Hematopoietic multipotent progenitor cell treated with erythropoietin and hydrocortisone succinate and interleukin-3 and kit ligand, for 15 days (in vitro differentiated cells): ENCODE results near the gene FRMD4A.

Experiments
- DNase-seq: peaks from one replicate; pipeline ENCODE4 v3.0.0-alpha.2; 2015; ENCODE audit warnings: low spot score

FRMD4A gene

GRCh38 chr10:13751191-13751764 lies 579.4 kb downstream of the FRMD4A start:
- no peak for DNase-seq

DNA sequence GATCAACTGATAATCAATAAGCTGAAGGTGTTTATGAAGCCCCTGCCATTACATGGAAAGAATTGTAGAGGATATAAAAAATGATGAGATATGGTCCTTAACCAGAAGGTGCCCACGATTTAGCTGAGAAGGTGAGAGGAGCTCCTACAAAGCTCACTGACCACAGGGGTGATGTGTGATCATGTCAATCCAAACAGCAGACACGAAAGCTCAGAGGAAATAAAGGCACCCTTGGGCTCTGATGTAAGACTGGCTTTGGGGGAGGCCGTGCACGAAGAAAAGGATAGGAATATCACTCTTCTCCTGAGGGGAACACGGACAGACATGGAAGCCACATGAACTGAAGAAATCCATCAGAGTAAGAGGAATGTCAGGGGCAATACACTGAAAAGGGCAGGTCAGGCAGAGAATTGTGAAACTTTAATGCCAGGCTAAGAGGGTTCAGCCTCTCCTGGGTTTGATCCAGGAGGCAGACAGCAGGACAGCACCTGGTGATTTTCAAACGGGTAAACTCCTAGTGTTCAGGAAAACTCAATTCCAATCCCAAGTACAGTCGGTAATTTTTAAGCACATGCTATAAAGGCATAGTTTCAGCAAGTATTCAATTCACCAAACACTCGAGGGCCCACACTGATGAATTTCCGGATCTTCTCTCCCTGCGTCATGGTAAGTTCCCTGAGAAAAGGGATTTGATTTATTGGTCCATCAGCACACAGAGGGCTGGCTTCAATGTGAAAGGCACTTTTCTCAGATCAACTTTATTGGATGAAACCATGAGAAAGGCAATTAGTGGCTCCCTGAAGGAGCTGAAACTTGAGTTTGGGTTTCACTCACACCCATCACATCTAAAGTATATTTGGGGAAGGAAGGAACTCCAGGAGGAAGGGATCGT lies 580.2 kb downstream of the FRMD4A start:
- no peak for DNase-seq

DNA sequence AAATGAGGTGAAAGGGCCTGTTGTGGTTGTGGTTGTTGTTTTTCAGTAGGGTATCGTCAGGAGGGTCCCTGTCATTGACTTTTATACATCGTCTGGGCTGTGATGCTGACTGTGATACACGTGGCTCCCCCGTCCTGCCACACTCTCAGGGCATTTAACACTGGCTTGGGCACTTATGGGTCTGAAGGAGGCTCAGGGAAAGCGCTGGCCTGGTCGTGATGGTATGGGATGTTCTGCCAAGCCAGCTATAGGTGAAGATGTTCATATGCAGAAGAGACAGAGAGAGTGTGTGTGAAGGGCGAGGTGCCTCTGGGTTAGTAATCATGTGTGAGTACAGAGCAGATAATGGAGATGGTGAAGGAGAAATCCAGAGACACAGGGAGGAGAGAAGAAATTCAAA lies 585.5 kb downstream of the FRMD4A start:
- no peak for DNase-seq

DNA sequence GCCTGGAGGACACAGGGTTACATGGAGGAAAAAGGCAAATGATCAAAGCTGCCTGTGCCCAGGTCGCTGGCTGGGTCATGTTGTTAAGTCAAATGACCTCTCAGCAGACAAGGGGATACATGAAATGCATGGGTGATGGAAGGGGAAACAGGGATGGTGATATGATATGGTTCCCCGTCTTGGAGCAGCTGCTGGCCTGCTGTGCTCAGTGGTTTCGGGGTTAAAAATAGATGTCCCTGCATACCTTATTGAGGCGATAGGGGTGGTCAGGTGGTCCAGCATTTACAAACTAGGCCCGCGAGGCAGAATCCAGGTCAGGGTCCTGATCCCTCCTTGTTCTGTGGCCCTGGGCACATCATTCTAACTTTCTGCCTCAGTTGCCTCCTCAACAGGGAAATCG lies 586.8 kb downstream of the FRMD4A start:
- no peak for DNase-seq

- DNase-seq, result no peak
Observed at GRCh38 chr10:13743101-13743693, 587.5 kb downstream of the FRMD4A start.

GRCh38 chr10:13741438-13741837 lies 589.3 kb downstream of the FRMD4A start:
- no peak for DNase-seq

GRCh38 chr10:13740461-13740860 lies 590.3 kb downstream of the FRMD4A start:
- DNase-seq, result no peak

- DNase-seq, result no peak
Observed at GRCh38 chr10:13739183-13739582, 591.5 kb downstream of the FRMD4A start.

DNA sequence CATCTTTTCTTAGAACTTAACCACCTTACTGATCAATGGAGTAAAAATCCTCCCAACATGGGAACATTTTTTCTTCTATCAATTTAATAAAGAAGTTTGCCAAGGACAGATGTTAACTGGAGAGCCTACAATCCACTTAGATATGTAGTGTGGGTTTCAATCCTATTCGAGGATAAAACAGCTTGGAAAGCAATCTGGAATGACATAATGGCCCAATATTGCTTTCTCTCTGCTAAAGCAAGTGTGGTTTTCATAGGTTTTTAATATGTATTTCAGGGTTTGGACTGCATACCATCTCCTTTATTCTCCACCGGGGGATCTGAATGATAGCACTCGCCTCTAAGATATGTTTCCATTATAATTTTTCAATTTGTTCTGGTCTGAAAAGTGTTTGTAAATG lies 594.2 kb downstream of the FRMD4A start:
- DNase-seq, result no peak

DNA sequence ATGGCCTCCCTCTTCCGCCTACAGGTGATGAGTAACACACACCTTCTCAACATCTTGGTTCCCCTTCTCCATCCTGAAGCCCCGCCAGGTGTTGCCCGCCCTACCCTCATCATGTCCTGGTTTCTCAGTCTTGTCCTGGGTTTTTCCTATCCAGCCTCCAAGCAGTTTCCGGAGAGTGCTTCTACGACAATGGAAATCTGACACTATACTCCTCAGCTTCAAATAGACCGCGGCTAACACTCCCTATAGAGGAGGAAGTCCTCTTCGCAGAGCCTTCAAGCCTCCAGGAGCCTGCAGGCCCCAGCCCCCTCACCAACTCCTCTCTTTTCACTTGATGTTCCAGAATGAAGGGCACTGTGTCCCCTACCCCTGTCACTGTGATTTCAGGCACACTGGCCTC lies 596.6 kb downstream of the FRMD4A start:
- no peak for DNase-seq

DNA sequence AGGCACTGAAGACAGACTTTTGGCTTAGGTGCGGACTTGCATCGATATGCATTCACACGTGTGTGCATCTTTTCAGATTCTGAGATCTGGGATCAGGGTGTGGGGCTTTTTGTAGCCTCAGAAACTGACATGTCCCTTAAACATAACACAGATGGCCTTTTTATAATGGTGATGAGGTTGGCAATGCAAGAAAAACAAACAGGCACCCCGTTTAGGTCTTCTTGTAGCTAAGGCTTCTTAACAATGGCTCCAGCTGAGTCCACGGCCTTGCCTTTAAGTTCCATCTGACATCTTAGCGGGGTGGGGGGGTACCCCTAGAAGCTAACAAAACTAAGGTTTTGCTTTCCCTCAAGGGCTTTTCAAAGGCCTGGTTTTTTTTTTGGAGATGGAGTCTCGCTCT lies 597.7 kb downstream of the FRMD4A start:
- no peak for DNase-seq

DNA sequence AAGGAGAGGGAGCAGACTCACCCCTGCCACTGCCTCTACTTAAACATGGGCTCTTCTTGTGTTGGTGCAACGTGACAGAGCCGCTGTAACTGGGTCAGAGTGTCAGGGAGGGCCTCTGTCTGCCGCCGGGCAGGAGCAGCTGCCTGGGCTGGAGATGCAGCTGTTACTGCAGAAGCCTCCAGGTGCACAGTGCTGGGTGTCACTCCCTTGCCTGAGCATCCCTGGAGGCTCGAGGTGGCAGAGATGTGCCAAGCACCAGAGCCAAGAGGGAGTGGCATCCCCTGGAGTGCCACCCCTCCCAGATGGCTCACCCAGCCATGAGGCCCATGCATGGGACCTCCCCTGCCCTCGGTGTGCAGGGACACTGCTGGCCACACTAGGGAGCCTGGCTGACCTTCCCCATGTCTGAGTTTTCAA lies 598.3 kb downstream of the FRMD4A start:
- DNase-seq, result no peak

GRCh38 chr10:13731799-13732198 lies 598.9 kb downstream of the FRMD4A start:
- no peak for DNase-seq

DNA sequence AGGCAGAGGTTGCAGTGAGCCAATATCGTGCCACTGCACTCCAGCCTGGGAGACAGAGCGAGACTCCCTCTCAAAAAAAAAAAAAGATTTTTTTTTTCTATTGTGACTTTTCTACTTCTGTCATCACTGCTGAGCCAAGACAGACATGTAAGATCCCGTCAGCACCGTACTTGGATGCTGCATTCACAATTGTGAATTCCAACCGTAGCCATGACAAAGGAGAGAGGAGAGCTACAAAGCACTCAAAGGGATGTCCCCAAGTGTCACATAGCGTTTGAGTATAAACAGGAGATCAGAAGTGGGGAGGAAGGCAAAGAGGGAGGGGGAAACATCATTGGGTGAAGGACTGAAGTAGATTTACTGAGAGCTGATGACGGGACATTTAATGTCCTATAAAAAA lies 599.8 kb downstream of the FRMD4A start:
- no peak for DNase-seq

- DNase-seq, result no peak
Observed at GRCh38 chr10:13730306-13730652, 600.4 kb downstream of the FRMD4A start.

- DNase-seq, result no peak
Observed at GRCh38 chr10:13729586-13730305, 601.0 kb downstream of the FRMD4A start.

DNA sequence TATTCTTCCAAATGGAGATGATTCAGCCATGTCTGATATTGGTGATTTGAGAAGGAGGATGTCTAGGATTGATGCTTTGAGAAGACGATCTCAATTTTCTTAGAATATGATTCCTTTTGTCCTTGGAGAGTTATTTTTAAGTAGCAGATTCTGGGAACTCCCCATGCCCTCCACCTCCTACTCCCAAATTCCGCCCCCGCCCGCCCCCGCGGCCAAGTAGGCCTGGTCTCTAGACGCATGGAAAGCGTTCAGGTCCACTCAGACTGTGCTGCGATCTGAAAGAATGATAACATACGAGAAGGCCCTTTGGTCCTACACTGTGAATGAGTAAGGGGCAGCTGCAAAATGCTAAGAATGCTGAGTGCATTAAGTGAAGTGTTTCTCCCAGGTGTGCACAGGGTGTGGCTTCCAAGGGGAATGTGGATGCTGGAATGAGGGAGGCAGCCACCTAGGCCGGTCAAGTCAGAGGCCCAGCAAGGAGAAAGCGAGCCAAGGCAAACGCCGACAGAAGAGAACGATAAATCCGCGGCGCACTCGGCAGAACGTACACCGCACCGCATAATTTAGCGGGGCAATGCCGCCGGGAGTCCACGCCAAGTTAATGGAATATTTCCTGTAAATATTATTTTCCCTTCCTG lies 601.7 kb downstream of the FRMD4A start:
- DNase-seq, result no peak

GRCh38 chr10:13725594-13725993 lies 605.1 kb downstream of the FRMD4A start:
- DNase-seq, result no peak

DNA sequence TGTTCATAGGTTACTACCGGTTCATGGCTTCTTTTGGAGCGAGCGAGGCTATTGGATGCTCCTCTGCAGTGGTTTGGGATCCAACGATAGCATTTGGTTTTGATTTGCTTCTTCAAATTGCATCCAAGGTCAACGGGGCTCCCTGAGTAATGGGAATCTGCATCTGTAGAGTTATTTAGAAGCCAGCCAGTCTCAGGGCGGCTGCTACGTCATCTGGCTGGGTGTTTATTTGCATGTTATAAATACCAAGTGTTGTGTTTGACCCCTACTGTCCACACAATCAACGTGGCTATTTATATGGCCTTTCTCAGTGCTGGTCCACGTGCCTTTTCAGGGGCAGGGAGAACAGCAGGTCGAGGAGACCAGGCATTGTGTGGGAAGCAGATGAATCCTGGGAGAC lies 606.2 kb downstream of the FRMD4A start:
- no peak for DNase-seq

GRCh38 chr10:13722747-13723653 lies 607.7 kb downstream of the FRMD4A start:
- no peak for DNase-seq

DNA sequence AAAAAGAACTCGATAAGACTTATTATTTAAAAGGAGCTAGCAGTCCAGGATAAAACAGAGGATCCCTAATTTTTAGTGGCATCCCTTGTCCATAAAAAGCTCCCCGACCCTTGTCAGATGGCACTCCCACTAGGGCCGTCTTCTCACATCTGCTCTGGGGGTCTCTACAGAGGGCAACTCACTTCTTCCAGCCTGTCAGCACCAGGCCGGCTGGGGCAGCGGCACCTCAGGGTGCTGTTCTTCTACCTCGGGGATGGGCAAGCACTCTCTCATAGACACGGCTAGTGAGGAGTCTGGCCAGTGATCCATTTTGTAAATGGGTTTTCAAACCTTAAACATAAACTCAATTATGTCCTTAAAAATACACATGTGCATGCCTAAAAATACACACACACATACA lies 609.2 kb downstream of the FRMD4A start:
- DNase-seq, result no peak
